PC-9 (cell line): Measurements from ENCODE around the gene KIF5A. TPM values are rescaled to one million over a fixed set of nuclear protein-coding genes. Genes with fewer than 3 reads are reported as not detected.

ENCODE experiments used
- BruUV-seq: library from RNA; stranded (reverse); fragments of 400-500 nt; replicated peaks from 2 replicates; lab custom pipeline; 2021; lab: Mats Ljungman, UMichigan
- CTCF ChIA-PET: fragments of 300-600 bp; sonication (Branson Sonifier 250); formaldehyde crosslinking; loops from one replicate; lab custom pipeline; 2022; ENCODE audit warnings: antibody characterized with exemption; lab: Charles Lee
- POLR2A ChIA-PET: fragments of 300-600 bp; sonication (Branson Sonifier 250); formaldehyde crosslinking; loops from one replicate; lab custom pipeline; 2022; ENCODE audit warnings: antibody characterized with exemption; ENCODE audit not compliant: unreplicated experiment; lab: Charles Lee
- DNase-seq, 2 experiments: peaks; one replicate each; pipeline versions ENCODE4 v3.0.0 to v3.0.0-alpha.2; 2015 to 2022; ENCODE audit warnings: mixed read lengths in 1 of 2
- H2AFZ ChIP-seq: fragments of 200-600 bp; sonication (generic); 2 replicates; pipeline ENCODE4 v1.8.1; 2017; ENCODE audit warnings: antibody characterized with exemption
- H3F3A ChIP-seq: fragments of 200-600 bp; sonication (generic); 2 replicates; pipeline ENCODE4 v1.8.1; 2017; ENCODE audit warnings: antibody characterized with exemption, mild to moderate bottlenecking, low read depth; ENCODE audit not compliant: insufficient read depth
- H3K27ac ChIP-seq: fragments of 200-600 bp; sonication (generic); 2 replicates; pipeline ENCODE4 v1.6.1; 2016; ENCODE audit warnings: mixed run types
- H3K27me3 ChIP-seq: fragments of 200-600 bp; sonication (generic); 2 replicates; pipeline ENCODE4 v1.6.1; 2016; ENCODE audit warnings: low read depth, mixed run types; ENCODE audit not compliant: insufficient read depth
- H3K36me3 ChIP-seq: fragments of 200-600 bp; sonication (generic); 2 replicates; pipeline ENCODE4 v1.6.1; 2016; ENCODE audit warnings: low read depth, mixed run types
- H3K4me1 ChIP-seq: fragments of 200-600 bp; sonication (generic); replicated peaks from 2 replicates; pipeline ENCODE4 v1.6.1; 2016; ENCODE audit warnings: mixed run types; ENCODE audit not compliant: insufficient read depth
- H3K4me2 ChIP-seq: fragments of 200-600 bp; sonication (generic); 2 replicates; pipeline ENCODE4 v1.6.1; 2017; ENCODE audit warnings: mixed run types
- H3K4me3 ChIP-seq: fragments of 200-600 bp; sonication (generic); 2 replicates; pipeline ENCODE4 v1.6.1; 2016; ENCODE audit warnings: mixed run types
- H3K79me2 ChIP-seq: fragments of 200-600 bp; sonication (generic); 2 replicates; pipeline ENCODE4 v1.6.1; 2017; ENCODE audit warnings: low read depth, mixed run types
- H3K9me2 ChIP-seq: fragments of 200-600 bp; sonication (generic); 2 replicates; pipeline ENCODE4 v1.8.1; 2017; ENCODE audit warnings: mild to moderate bottlenecking; ENCODE audit not compliant: insufficient read depth
- H3K9me3 ChIP-seq: fragments of 200-600 bp; sonication (generic); 2 replicates; pipeline ENCODE4 v1.8.1; 2016; ENCODE audit warnings: low read depth; ENCODE audit not compliant: insufficient read depth
- H4K20me1 ChIP-seq: fragments of 200-600 bp; sonication (generic); 2 replicates; pipeline ENCODE4 v1.8.1; 2017; ENCODE audit not compliant: insufficient read depth
- CTCF ChIP-seq: fragments of 200-600 bp; sonication (generic); conservative IDR thresholded peaks from 2 replicates; pipeline ENCODE4 v1.6.1; 2017; ENCODE audit warnings: mixed run types, antibody characterized with exemption, mild to moderate bottlenecking, moderate library complexity
- EZH2 ChIP-seq: fragments of 200-600 bp; sonication (generic); IDR thresholded peaks from 2 replicates; pipeline ENCODE4 v1.8.0; 2017; ENCODE audit warnings: antibody characterized with exemption, low read depth
- intact Hi-C: fragments of 100-400 bp; cut with micrococcal nuclease; formaldehyde crosslinking; loops from one replicate; pipeline ENCODE4 v1.10.0; 2022; ENCODE audit not compliant: unreplicated experiment
- total RNA-seq: library from RNA; stranded (reverse); gene quantifications from 2 replicates; pipeline ENCODE4 v1.2.3, GENCODE V29; 2021

The KIF5A gene
- total RNA-seq, 1 experiment from 2014 or later: 0.07 TPM

GRCh38 chr12:57623811-57624390 lies 74.1 kb downstream of the KIF5A start:
- intact Hi-C loops: no loop called here

GRCh38 chr12:57624441-57625220 lies 74.8 kb downstream of the KIF5A start:
- no peak overlapping the region for H3K4me3 ChIP-seq
- intact Hi-C loops: no loop called here
- TF ChIP-seq EZH2: no peak
- TF ChIP-seq CTCF: no peak

More at GRCh38 chr12:57623811-57624390, 74.1 kb downstream of the KIF5A start:
- no peak for DNase-seq
- no peak overlapping the region for H2AFZ ChIP-seq
- no peaks in the 10 kb centered on the region for H3K9me2 ChIP-seq
- H3K79me2 ChIP-seq: no peaks in the 10 kb centered on the region
- H3K27ac ChIP-seq: no peak overlapping the region
- no peak overlapping the region for H3K4me2 ChIP-seq
- POLR2A ChIA-PET: interaction anchor here (0.5 kb wide), 1 partner anchor 555 kb away, joined by 4 read pairs; no protein-coding TSS in a partner anchor
- TF ChIP-seq CTCF: no peak
- no peak for TF ChIP-seq EZH2
- H3K4me1 ChIP-seq: no peaks in the 10 kb centered on the region
- H3F3A ChIP-seq: no peaks in the 10 kb centered on the region
- no peaks in the 10 kb centered on the region for H3K9me3 ChIP-seq
- H3K27me3 ChIP-seq: peaks cover 54% of the 10 kb centered on the region
- no peaks in the 10 kb centered on the region for H4K20me1 ChIP-seq
- H3K36me3 ChIP-seq: no peaks in the 10 kb centered on the region
- H3K4me3 ChIP-seq: no peak overlapping the region
- BruUV-seq: TSS peak; percentile 11
- CTCF ChIA-PET: no interaction called here

GRCh38 chr12:57625261-57626032 lies 75.6 kb downstream of the KIF5A start:
- TF ChIP-seq CTCF (no peak), EZH2 (no peak)
- Histone ChIP-seq H3K4me3 (no peak overlapping the region), H3K27me3 (peaks cover 39% of the 10 kb centered on the region), H3K9me2 (no peaks in the 10 kb centered on the region), H3K4me2 (no peak overlapping the region), H2AFZ (no peak overlapping the region), H3K4me1 (no peaks in the 10 kb centered on the region), H3K27ac (no peak overlapping the region), H3K36me3 (no peaks in the 10 kb centered on the region), H4K20me1 (no peaks in the 10 kb centered on the region), H3F3A (no peaks in the 10 kb centered on the region), H3K79me2 (no peaks in the 10 kb centered on the region), H3K9me3 (no peaks in the 10 kb centered on the region)
- intact Hi-C loops: no loop called here
- POLR2A ChIA-PET: interaction anchor here (0.5 kb wide), 1 partner anchor 134 kb away, joined by 6 read pairs; no protein-coding TSS in a partner anchor
- BruUV-seq: no TSS peak
- CTCF ChIA-PET: no interaction called here
- DNase-seq: no peak

More at GRCh38 chr12:57624441-57625220, 74.8 kb downstream of the KIF5A start:
- no peak for DNase-seq
- Histone ChIP-seq H3F3A (no peaks in the 10 kb centered on the region), H4K20me1 (no peaks in the 10 kb centered on the region), H3K9me2 (no peaks in the 10 kb centered on the region), H3K27me3 (peaks cover 47% of the 10 kb centered on the region), H3K4me1 (no peaks in the 10 kb centered on the region), H3K27ac (no peak overlapping the region), H3K36me3 (no peaks in the 10 kb centered on the region), H3K9me3 (no peaks in the 10 kb centered on the region), H3K79me2 (no peaks in the 10 kb centered on the region), H3K4me2 (no peak overlapping the region), H2AFZ (no peak overlapping the region)
- BruUV-seq: no TSS peak
- ChIA-PET POLR2A (interaction anchor here (0.5 to 0.7 kb wide), 3 partner anchors 49 to 555 kb away, joined by 4 to 6 read pairs (median 5); no protein-coding TSS in a partner anchor), CTCF (no interaction called here)
